Psoas muscle (tissue), 8 donors: ENCODE data around the gene SRPRB. TPM values are rescaled to one million over a fixed set of nuclear protein-coding genes. Genes with fewer than 3 reads are reported as not detected.

Experiments
- ATAC-seq, 4 donors: fragments of 200-7000 bp; cut with Tn5 transposase; one replicate each; pipeline ENCODE4 v1.9.1; 2020; ENCODE audit warnings: moderate library complexity in 3 of 4, mild to moderate bottlenecking in 2 of 4
- DNase-seq, 2 donors: peaks; one replicate each; pipeline ENCODE4 v3.0.0-alpha.2; 2020
- H3K27ac ChIP-seq: fragments of 200-600 bp; one replicate; pipeline ENCODE4 v1.8.0; 2022
- H3K27me3 ChIP-seq, 3 donors: fragments of 200-600 bp in 1 of 3; one replicate each; pipeline versions ENCODE4 v1.6.1 to v1.8.0; 2013 to 2022; ENCODE audit warnings: low read length in 2 of 3, mild to moderate bottlenecking in 2 of 3, moderate library complexity in 1 of 3; ENCODE audit not compliant: insufficient read depth in 3 of 3
- H3K36me3 ChIP-seq, 2 donors: fragments of 200-600 bp in 1 of 2; one replicate each; pipeline versions ENCODE4 v1.6.1 to v1.8.0; 2013 to 2022; ENCODE audit warnings: low read depth in 1 of 2, mild to moderate bottlenecking in 1 of 2, moderate library complexity in 1 of 2; ENCODE audit not compliant: insufficient read depth in 1 of 2
- H3K4me1 ChIP-seq: fragments of 200-600 bp; one replicate; pipeline ENCODE4 v1.8.0; 2022
- H3K4me3 ChIP-seq: fragments of 200-600 bp; one replicate; pipeline ENCODE4 v1.8.0; 2022; ENCODE audit warnings: mild to moderate bottlenecking
- H3K9me3 ChIP-seq: fragments of 200-600 bp; one replicate; pipeline ENCODE4 v1.8.0; 2022
- WGBS, 3 donors: extraction: QIAGEN DNeasy Blood & Tissue Kit; methylation state at CpG; one replicate each; pipeline versions ENCODE4 v1.1.6 to v1.1.7; 2013; 5-methylcytosine and 5-hydroxymethylcytosine counted together
- intact Hi-C, 2 donors: fragments of 100-400 bp; cut with DNase I; formaldehyde crosslinking; loops; one replicate each; pipeline versions ENCODE4 v1.11.0 to v1.14.2; 2022
- polyA plus RNA-seq, 3 donors: library from polyadenylated mRNA; stranded (reverse); fragments of 200-250 nt; gene quantifications; one replicate each; pipeline ENCODE4 v1.2.3, GENCODE V29; 2013
- total RNA-seq, 4 donors: library from RNA; stranded (reverse); fragmentation: NEBNext Ultra II Directional in 2 of 4; extraction: Animal tissue kit (Norgen Biotek cat#: 25700) in 2 of 4; gene quantifications; one replicate each; pipeline versions ENCODE4 v1.2.1 to v1.2.4, GENCODE V29; 2021 to 2023
- TF ChIP-seq, protein P1 (sequence below): fragments of 200-600 bp; IDR thresholded peaks from one replicate; pipeline ENCODE4 v1.8.0; 2022; ENCODE audit warnings: antibody characterized with exemption
- donor health status: healthy with polysubstance abuse.
- donor health status: DM: no; HTN: no; CAD: no; lungs with moderate emphysema.
- donor health status: Bipolar disorder and iron deficiency.
- donor health status: healthy.
- donor health status: DM: yes; HTN: yes; CAD: no.
- donor health status: DM: no; HTN: no; CAD: no.
- donor health status: DM: no; HTN: no; CAD: no.
- donor health status: DM: yes; HTN: yes; CAD: no.

The SRPRB gene
- total and polyA plus RNA-seq, 7 donors: 28.0 to 70.4 (median 45.0) TPM

DNA sequence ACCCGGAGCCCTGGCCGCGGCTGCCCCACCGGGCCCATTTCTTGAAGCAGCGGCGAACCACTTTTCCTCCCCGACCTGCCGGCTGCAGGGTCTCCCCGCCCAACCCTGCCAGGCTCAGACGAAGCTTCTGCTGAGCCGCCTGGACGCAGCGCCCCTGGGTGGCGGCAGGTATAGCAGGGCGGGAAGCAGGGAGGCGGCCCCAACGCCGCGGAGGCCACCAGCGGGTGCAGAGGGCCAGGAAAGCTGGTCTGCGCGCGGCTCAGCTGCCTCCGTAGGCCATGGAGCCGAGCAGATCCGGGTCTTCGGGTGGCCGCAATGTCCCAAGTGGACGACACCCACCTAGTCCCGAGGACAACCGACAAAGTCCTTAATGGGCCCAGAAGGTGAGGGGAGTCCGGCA, 21.9 kb upstream of the SRPRB start:
- Histone ChIP-seq H3K9me3 (no peaks in the 10 kb centered on the region), H3K27ac (no peak overlapping the region), H3K27me3 (peaks cover 0 to 1% (median 0%) of the 10 kb centered on the region in 3 donors), H3K36me3 (no peaks in the 10 kb centered on the region), H3K4me3 (no peak overlapping the region), H3K4me1 (no peaks in the 10 kb centered on the region)
- intact Hi-C loops: no loop called here
- ATAC-seq: no peak
- WGBS, 3 donors: 37 to 77% (median 52%) methylated on average over 32 of the region's 32 CpGs
- DNase-seq: no peak
- TF ChIP-seq, protein P1, sequence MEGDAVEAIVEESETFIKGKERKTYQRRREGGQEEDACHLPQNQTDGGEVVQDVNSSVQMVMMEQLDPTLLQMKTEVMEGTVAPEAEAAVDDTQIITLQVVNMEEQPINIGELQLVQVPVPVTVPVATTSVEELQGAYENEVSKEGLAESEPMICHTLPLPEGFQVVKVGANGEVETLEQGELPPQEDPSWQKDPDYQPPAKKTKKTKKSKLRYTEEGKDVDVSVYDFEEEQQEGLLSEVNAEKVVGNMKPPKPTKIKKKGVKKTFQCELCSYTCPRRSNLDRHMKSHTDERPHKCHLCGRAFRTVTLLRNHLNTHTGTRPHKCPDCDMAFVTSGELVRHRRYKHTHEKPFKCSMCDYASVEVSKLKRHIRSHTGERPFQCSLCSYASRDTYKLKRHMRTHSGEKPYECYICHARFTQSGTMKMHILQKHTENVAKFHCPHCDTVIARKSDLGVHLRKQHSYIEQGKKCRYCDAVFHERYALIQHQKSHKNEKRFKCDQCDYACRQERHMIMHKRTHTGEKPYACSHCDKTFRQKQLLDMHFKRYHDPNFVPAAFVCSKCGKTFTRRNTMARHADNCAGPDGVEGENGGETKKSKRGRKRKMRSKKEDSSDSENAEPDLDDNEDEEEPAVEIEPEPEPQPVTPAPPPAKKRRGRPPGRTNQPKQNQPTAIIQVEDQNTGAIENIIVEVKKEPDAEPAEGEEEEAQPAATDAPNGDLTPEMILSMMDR: no peak

DNA sequence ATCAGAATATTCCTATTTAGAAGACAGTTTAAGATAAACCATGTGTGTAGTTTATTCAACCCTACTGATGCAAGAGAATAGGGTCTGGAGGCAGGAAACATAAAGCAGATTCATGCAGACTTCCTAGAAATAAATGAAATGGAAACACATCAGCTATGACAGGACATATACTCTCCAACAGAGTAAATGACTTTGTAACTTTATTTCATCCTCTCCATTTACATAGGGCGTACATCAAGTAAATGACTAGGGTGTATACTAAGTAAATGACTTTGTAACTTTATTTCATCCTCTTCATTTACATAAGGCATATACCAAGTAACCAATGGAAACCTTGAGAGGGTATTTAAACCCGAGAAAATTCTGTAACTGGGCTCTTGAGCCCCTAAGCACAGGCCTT, 17.6 kb upstream of the SRPRB start:
- 80 to 81% (median 81%) methylated on average over 2 of the region's 2 CpGs for WGBS, 3 donors
- Histone ChIP-seq H3K27me3 (no peaks in the 10 kb centered on the region), H3K9me3 (peaks cover 6% of the 10 kb centered on the region), H3K4me3 (no peak overlapping the region), H3K36me3 (no peaks in the 10 kb centered on the region), H3K4me1 (no peaks in the 10 kb centered on the region), H3K27ac (no peak overlapping the region)
- TF ChIP-seq, protein P1: no peak
- DNase-seq (no peak), ATAC-seq (no peak)
- intact Hi-C loops: no loop called here

DNA sequence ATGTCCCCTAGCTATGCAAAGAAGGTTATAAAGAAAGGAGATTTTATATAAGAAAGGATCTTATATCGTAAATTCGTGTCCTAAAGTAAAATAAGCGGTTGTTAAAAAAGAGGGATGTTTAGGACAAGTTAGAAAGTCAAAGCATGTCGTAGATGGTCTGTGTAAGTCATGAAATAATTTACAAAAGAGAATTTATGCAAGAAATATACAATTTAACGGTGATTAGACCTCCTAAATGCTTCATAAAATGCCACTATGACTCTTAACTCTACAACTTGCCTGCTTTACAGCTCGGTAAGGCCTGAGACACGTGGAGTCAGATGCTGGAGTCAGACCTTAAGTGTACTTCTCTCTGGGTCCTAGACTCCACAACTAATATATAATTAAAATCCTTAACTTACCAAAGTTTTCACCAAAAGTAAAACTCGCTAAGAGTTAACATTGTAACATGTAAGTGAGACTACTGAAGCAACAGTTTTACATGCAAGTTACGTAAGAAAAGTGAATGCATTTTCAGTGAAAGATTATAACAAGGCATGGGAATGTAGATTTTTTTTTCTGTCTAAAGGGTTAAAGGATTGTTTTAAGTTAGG, 13.3 kb upstream of the SRPRB start:
- ATAC-seq: no peak

DNA sequence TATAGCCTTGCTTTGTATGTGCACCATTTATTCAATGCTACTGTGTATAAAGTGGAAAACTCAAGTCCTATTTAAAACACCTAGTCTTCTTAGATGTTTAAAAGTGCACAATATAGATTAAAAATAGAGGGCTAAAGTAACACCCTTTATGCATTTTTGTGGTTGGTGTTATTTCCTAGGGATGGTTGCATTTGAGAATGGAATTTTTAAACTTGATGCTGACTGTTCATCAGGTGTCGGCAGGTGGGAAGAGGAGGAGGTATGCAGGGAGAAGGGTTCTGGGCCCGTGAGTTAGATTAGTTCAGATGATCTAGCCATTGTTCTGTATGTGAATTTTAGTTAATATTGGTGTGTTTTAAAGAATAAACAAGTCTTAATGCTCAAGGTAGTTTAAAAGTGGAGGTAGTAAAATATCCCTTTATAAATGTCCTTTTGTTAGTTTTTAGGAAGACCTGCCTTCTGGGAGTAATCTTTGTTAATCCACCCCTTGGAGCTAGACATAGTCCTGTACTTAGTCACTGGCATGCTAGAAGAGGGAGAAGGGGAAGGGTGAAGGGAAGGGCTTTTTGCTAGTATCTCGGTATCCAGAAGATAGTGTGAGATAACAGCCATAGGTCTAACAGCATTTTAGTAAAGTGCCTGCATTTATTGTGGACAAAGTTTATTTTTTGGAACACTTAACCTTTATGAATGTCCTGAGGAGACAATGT, 8.1 kb upstream of the SRPRB start:
- TF ChIP-seq, protein P1: no peak
- intact Hi-C loops: loop anchor here in 1 of 2 donors (10.0 kb wide), 1 partner anchor 133 kb away; the partner anchor contains the start of gene TOPBP1
- no peak for DNase-seq
- Histone ChIP-seq H3K27me3 (no peaks in the 10 kb centered on the region), H3K27ac (no peak overlapping the region), H3K4me1 (no peaks in the 10 kb centered on the region), H3K9me3 (peaks cover 2% of the 10 kb centered on the region), H3K36me3 (no peaks in the 10 kb centered on the region), H3K4me3 (no peak overlapping the region)
- ATAC-seq: no peak
- WGBS, 3 donors: 87 to 93% (median 89%) methylated on average over 3 of the region's 3 CpGs

More for the DNA sequence above, 13.3 kb upstream of the SRPRB start:
- Histone ChIP-seq H3K27me3 (no peaks in the 10 kb centered on the region), H3K9me3 (peaks cover 6% of the 10 kb centered on the region), H3K36me3 (no peaks in the 10 kb centered on the region), H3K27ac (no peak overlapping the region), H3K4me1 (no peaks in the 10 kb centered on the region), H3K4me3 (no peak overlapping the region)
- no peak for DNase-seq
- TF ChIP-seq, protein P1: no peak
- intact Hi-C loops: loop anchor here in 1 of 2 donors (10.0 kb wide), 1 partner anchor 127 kb away; the partner anchor contains the start of gene TOPBP1
- WGBS, 3 donors: 53 to 58% (median 58%) methylated on average over 9 of the region's 9 CpGs
